Caco-2 (cell line): Measurements from ENCODE around the gene PCARE. TPM values are rescaled to one million over a fixed set of nuclear protein-coding genes. Genes with fewer than 3 reads are reported as not detected.
A peak's percentile ranks its signal among the peaks of the same experiment; 100 is the strongest.

Experiments
- BruUV-seq: library from RNA; stranded (reverse); fragments of 400-500 nt; replicated peaks from 2 replicates; lab custom pipeline; 2021; lab: Mats Ljungman, UMichigan
- CTCF ChIA-PET: fragments of 300-600 bp; sonication (Branson Sonifier 250); formaldehyde crosslinking; loops from one replicate; lab custom pipeline; 2022; ENCODE audit warnings: antibody characterized with exemption; lab: Charles Lee
- POLR2A ChIA-PET: fragments of 300-600 bp; sonication (Branson Sonifier 250); formaldehyde crosslinking; loops from one replicate; lab custom pipeline; 2022; ENCODE audit warnings: antibody characterized with exemption; lab: Charles Lee
- DNase-seq, 2 experiments: peaks; one replicate each; pipeline versions ENCODE4 v3.0.0 to v3.0.0-alpha.2; 2020 to 2022
- H3K27me3 ChIP-seq: replicated peaks from 2 replicates; pipeline ENCODE4 v1.6.0; 2011; ENCODE audit warnings: low read length; ENCODE audit not compliant: control insufficient read depth, insufficient read depth
- H3K36me3 ChIP-seq: 2 replicates; pipeline ENCODE4 v1.5.1; 2011; ENCODE audit warnings: low read length; ENCODE audit not compliant: control insufficient read depth, insufficient read depth
- H3K4me1 ChIP-seq: fragments of 250-450 bp; sonication (Bioruptor Pico); 2 replicates; pipeline ENCODE4 v1.5.1; 2020; ENCODE audit warnings: mild to moderate bottlenecking
- H3K4me3 ChIP-seq: 2 replicates; pipeline ENCODE4 v1.5.1; 2011; ENCODE audit warnings: low read depth, mild to moderate bottlenecking, control low read depth, low read length
- H3K9me3 ChIP-seq: fragments of 250-450 bp; sonication (Bioruptor Pico); 2 replicates; pipeline ENCODE4 v1.5.1; 2020; ENCODE audit warnings: mild to moderate bottlenecking, moderate library complexity
- H3K27ac Mint-ChIP-seq: one replicate; pipeline ENCODE4 v1.8.0; 2022; ENCODE audit warnings: mixed read lengths; ENCODE audit not compliant: unreplicated experiment
- H3K27me3 Mint-ChIP-seq: one replicate; pipeline ENCODE4 v1.8.0; 2022; ENCODE audit warnings: mixed read lengths; ENCODE audit not compliant: insufficient read depth, unreplicated experiment
- H3K36me3 Mint-ChIP-seq: one replicate; pipeline ENCODE4 v1.8.0; 2022; ENCODE audit warnings: mild to moderate bottlenecking, mixed read lengths; ENCODE audit not compliant: insufficient read depth, unreplicated experiment
- H3K4me1 Mint-ChIP-seq: one replicate; pipeline ENCODE4 v1.8.0; 2022; ENCODE audit warnings: low read depth, mixed read lengths; ENCODE audit not compliant: unreplicated experiment
- H3K4me3 Mint-ChIP-seq: one replicate; pipeline ENCODE4 v1.8.0; 2022; ENCODE audit warnings: mild to moderate bottlenecking, moderate library complexity, mixed read lengths; ENCODE audit not compliant: unreplicated experiment
- H3K9me3 Mint-ChIP-seq: one replicate; pipeline ENCODE4 v1.8.0; 2022; ENCODE audit warnings: mixed read lengths; ENCODE audit not compliant: unreplicated experiment
- intact Hi-C: fragments of 100-400 bp; cut with micrococcal nuclease; formaldehyde crosslinking; loops from one replicate; pipeline ENCODE4 v1.10.0; 2022; ENCODE audit not compliant: unreplicated experiment
- total RNA-seq: library from RNA; stranded (reverse); gene quantifications from 2 replicates; pipeline ENCODE4 v1.2.3, GENCODE V29; 2022
- TF ChIP-seq, protein P1 (sequence below), 2 experiments: fragments of 200-600 bp in 1 of 2; IDR thresholded peaks; 1 replicate in 1 of 2; 2 replicates in 1 of 2; pipeline versions ENCODE4 v1.5.1 to v1.8.0; 2011 to 2022; ENCODE audit warnings: antibody characterized with exemption in 1 of 2, control low read depth in 1 of 2, inconsistent platforms in 1 of 2, low read depth in 1 of 2, low read length in 1 of 2, mild to moderate bottlenecking in 1 of 2, moderate library complexity in 1 of 2; ENCODE audit not compliant: insufficient read depth in 1 of 2, severe bottlenecking in 1 of 2, unreplicated experiment in 1 of 2

Gene PCARE
- total RNA-seq, 1 experiment from 2014 or later = not detected

DNA sequence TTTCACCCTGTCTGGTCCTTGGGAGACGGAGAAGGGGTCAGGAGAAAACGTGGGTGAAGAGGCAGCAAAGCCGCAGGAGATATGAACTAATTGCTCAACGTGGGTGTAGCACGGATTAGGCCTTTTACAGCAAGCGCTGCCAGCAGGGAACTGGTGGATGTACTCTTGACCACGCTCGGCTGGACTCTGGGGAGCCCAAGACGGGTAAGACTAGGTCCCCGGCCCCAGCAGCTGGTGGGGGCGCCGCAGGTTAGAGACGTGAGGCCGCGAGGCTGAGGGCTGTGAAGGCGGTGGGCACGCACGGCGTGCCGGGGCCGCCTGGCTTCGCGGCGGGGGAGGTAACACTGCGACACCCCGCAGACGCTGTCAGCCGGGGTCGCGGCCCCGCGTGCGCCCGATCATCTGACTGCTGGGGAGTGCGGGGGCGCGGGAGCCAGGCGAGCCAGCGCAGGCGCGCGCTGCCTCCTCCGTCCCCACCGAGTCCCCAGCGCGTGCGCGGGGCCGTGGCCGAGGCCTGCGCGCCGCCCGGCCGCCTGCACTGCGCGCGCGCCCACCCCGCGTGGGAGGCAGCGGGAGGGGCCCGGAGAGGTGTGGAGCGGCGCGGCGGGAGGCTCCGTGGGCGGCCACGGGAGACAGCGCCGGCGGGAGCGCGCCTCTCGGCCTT is 40.8 kb upstream of the PCARE start, which contains the start of gene CLIP4:
Gene CLIP4, plus strand, starts transcription at position 470 of the 664 bp plus-strand sequence. CDS start 5,974 bp downstream, outside the sequence.
- H3K27me3 ChIP-seq = no peaks in the 10 kb centered on the region
- TF ChIP-seq, protein P1, sequence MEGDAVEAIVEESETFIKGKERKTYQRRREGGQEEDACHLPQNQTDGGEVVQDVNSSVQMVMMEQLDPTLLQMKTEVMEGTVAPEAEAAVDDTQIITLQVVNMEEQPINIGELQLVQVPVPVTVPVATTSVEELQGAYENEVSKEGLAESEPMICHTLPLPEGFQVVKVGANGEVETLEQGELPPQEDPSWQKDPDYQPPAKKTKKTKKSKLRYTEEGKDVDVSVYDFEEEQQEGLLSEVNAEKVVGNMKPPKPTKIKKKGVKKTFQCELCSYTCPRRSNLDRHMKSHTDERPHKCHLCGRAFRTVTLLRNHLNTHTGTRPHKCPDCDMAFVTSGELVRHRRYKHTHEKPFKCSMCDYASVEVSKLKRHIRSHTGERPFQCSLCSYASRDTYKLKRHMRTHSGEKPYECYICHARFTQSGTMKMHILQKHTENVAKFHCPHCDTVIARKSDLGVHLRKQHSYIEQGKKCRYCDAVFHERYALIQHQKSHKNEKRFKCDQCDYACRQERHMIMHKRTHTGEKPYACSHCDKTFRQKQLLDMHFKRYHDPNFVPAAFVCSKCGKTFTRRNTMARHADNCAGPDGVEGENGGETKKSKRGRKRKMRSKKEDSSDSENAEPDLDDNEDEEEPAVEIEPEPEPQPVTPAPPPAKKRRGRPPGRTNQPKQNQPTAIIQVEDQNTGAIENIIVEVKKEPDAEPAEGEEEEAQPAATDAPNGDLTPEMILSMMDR (IDR thresholded peaks at IDR 0.05; ENCODE audit: insufficient read depth in 1 of 2, low read depth in 1 of 2, low read length in 1 of 2, severe bottlenecking in 1 of 2, unreplicated experiment in 1 of 2) = no peak
- peaks cover 8% of the 10 kb centered on the region for H3K4me1 ChIP-seq
- Mint-ChIP-seq H3K4me1 (peaks cover 10% of the 10 kb centered on the region), H3K9me3 (peaks cover 8% of the 10 kb centered on the region), H3K4me3 (no peak within 1 kb of the TSS), H3K27me3 (no peaks in the 10 kb centered on the region), H3K36me3 (no peaks in the 10 kb centered on the region), H3K27ac (peak within 1 kb of the TSS; percentile 45)
- POLR2A ChIA-PET = no interaction called here
- H3K36me3 ChIP-seq = no peaks in the 10 kb centered on the region
- CTCF ChIA-PET = no interaction called here
- H3K4me3 ChIP-seq = no peak within 1 kb of the TSS
- intact Hi-C loops = no loop called here
- BruUV-seq = no TSS peak
- no peaks in the 10 kb centered on the region; the same call in 1 of the 2 replicates for H3K9me3 ChIP-seq
- DNase-seq = no peak

DNA sequence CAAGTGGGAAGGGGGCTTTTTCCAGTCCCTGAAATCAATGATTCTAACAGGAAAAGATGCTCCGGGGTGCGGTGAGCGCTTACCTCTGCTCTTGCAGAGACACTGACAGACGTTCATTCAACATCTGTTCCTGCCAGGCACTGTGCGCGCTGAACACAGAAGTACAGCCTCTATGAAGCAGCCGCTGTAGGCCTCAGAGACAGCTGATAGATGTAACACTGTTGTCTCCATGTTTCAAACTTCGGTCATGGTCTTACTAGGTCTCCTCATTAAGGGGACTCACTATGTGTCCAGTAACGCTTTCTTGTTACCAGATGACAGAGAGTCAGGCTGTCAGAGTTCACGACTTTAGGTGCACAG is 40.2 kb upstream of the PCARE start:
- CTCF ChIA-PET = no interaction called here
- intact Hi-C loops = no loop called here
- TF ChIP-seq, protein P1 (IDR thresholded peaks at IDR 0.05; ENCODE audit: insufficient read depth in 1 of 2, low read depth in 1 of 2, low read length in 1 of 2, severe bottlenecking in 1 of 2, unreplicated experiment in 1 of 2) = no peak

DNA sequence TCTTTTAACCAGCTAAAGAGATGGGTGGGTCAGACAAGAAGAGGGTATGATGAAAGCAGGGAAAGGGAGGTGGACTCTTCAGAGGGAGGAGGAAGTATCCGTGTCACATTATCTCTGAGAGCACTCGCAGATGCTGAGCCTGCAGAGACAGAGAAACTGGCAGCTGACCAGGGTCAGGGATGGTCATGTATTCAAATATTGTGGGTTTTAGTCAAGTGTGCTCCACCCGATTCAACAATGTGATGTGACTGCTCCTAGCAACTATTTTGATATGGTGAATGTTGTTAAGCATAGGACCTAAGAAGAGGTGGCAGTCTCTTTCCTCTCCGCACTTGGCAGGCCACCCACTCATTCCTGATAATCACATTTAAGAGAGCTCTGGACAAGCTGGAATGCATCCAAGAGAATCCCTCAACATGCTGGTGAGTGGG is 39.6 kb upstream of the PCARE start:
- peaks cover 8% of the 10 kb centered on the region for H3K4me1 ChIP-seq
- H3K27me3 Mint-ChIP-seq = no peaks in the 10 kb centered on the region
- no peaks in the 10 kb centered on the region for H3K27me3 ChIP-seq
- ChIA-PET CTCF (no interaction called here), POLR2A (no interaction called here)
- no peaks in the 10 kb centered on the region for H3K36me3 Mint-ChIP-seq
- intact Hi-C loops = no loop called here
- TF ChIP-seq, protein P1 (IDR thresholded peaks at IDR 0.05; ENCODE audit: insufficient read depth in 1 of 2, low read depth in 1 of 2, low read length in 1 of 2, severe bottlenecking in 1 of 2, unreplicated experiment in 1 of 2) = no peak
- H3K9me3 ChIP-seq = no peaks in the 10 kb centered on the region; the same call in 1 of the 2 replicates
- no peak for DNase-seq
- no TSS peak for BruUV-seq
- H3K4me3 ChIP-seq = no peak overlapping the region
- H3K4me3 Mint-ChIP-seq = no peak overlapping the region
- H3K36me3 ChIP-seq = no peaks in the 10 kb centered on the region
- H3K4me1 Mint-ChIP-seq = peaks cover 10% of the 10 kb centered on the region
- no peak overlapping the region for H3K27ac Mint-ChIP-seq
- H3K9me3 Mint-ChIP-seq = peaks cover 8% of the 10 kb centered on the region

More for the DNA sequence above, 40.2 kb upstream of the PCARE start:
- Histone ChIP-seq H3K9me3 (no peaks in the 10 kb centered on the region; the same call in 1 of the 2 replicates), H3K36me3 (no peaks in the 10 kb centered on the region), H3K4me3 (no peak overlapping the region), H3K27me3 (no peaks in the 10 kb centered on the region), H3K4me1 (peaks cover 8% of the 10 kb centered on the region)
- POLR2A ChIA-PET = no interaction called here
- Mint-ChIP-seq H3K4me3 (no peak overlapping the region), H3K9me3 (peaks cover 8% of the 10 kb centered on the region), H3K27me3 (no peaks in the 10 kb centered on the region), H3K36me3 (no peaks in the 10 kb centered on the region), H3K27ac (peak overlapping the region; percentile 45), H3K4me1 (peaks cover 10% of the 10 kb centered on the region)
- DNase-seq = no peak
- BruUV-seq = no TSS peak
